Mesenchymal stem cell (in vitro differentiated cells and primary cell): ENCODE measurements around the gene CASKIN1.
"Not testable (repeated sequence)": the region's sequence is repeated elsewhere in the genome, so short reads cannot be mapped to it uniquely, and the experiment has no call there.

Experiments
- DNase-seq: peaks from one replicate; pipeline ENCODE4 v3.0.0-alpha.2; 2013
- H2AFZ ChIP-seq: one replicate; pipeline ENCODE4 v1.6.1; 2013; ENCODE audit warnings: low read depth, mild to moderate bottlenecking, control low read depth, inconsistent platforms, low read length, moderate library complexity
- H2AK5ac ChIP-seq: 2 replicates; pipeline ENCODE4 v1.6.1; 2013; ENCODE audit warnings: low read length, moderate library complexity, mild to moderate bottlenecking, inconsistent platforms; ENCODE audit not compliant: severe bottlenecking
- H2BK120ac ChIP-seq: one replicate; pipeline ENCODE4 v1.6.1; 2013; ENCODE audit warnings: low read depth, mild to moderate bottlenecking, inconsistent platforms, low read length, moderate library complexity
- H2BK12ac ChIP-seq, 2 experiments: one replicate each; pipeline ENCODE4 v1.6.1; 2013; ENCODE audit warnings: inconsistent platforms in 2 of 2, low read length in 2 of 2, mild to moderate bottlenecking in 2 of 2, moderate library complexity in 2 of 2, control low read depth in 1 of 2
- H2BK15ac ChIP-seq: one replicate; pipeline ENCODE4 v1.6.1; 2013; ENCODE audit warnings: mild to moderate bottlenecking, low read depth, inconsistent platforms; ENCODE audit not compliant: poor library complexity, severe bottlenecking
- H2BK5ac ChIP-seq: 2 replicates; pipeline ENCODE4 v1.6.1; 2013; ENCODE audit warnings: low read depth, mild to moderate bottlenecking, low read length, control low read depth, inconsistent platforms; ENCODE audit not compliant: poor library complexity, severe bottlenecking
- H3K14ac ChIP-seq, 2 experiments: one replicate each; pipeline ENCODE4 v1.6.1; 2013; ENCODE audit warnings: inconsistent platforms in 2 of 2, low read length in 2 of 2, control low read depth in 1 of 2, mild to moderate bottlenecking in 1 of 2, moderate library complexity in 1 of 2
- H3K18ac ChIP-seq, 2 experiments: one replicate each; pipeline ENCODE4 v1.6.1; 2013; ENCODE audit warnings: inconsistent platforms in 2 of 2, low read length in 2 of 2, control low read depth in 1 of 2, low read depth in 1 of 2, mild to moderate bottlenecking in 1 of 2
- H3K23ac ChIP-seq, 2 experiments: one replicate each; pipeline ENCODE4 v1.6.1; 2013; ENCODE audit warnings: inconsistent platforms in 2 of 2, low read length in 2 of 2, mild to moderate bottlenecking in 2 of 2, moderate library complexity in 2 of 2, control low read depth in 1 of 2
- H3K27ac ChIP-seq: 2 replicates; pipeline ENCODE4 v1.5.1; 2013; ENCODE audit warnings: mild to moderate bottlenecking, moderate library complexity, low read length, control low read depth, inconsistent platforms; ENCODE audit not compliant: poor library complexity, severe bottlenecking
- H3K27me3 ChIP-seq, 2 experiments: 2 replicates each; pipeline versions ENCODE4 v1.6.1 to v1.7.0; 2013; ENCODE audit warnings: low read length in 2 of 2, mild to moderate bottlenecking in 2 of 2, moderate library complexity in 2 of 2, control low read depth in 1 of 2, inconsistent platforms in 1 of 2; ENCODE audit not compliant: control insufficient read depth in 1 of 2, insufficient read depth in 1 of 2
- H3K36me3 ChIP-seq, 2 experiments: 2 replicates each; pipeline versions ENCODE4 v1.6.1 to v1.7.0; 2013; ENCODE audit warnings: low read length in 2 of 2, control low read depth in 1 of 2, inconsistent platforms in 1 of 2, low read depth in 1 of 2, mild to moderate bottlenecking in 1 of 2; ENCODE audit not compliant: insufficient read depth in 2 of 2, control insufficient read depth in 1 of 2
- H3K4ac ChIP-seq, 2 experiments: one replicate each; pipeline ENCODE4 v1.6.1; 2013; ENCODE audit warnings: inconsistent platforms in 2 of 2, low read length in 2 of 2, mild to moderate bottlenecking in 2 of 2, moderate library complexity in 2 of 2, control low read depth in 1 of 2, low read depth in 1 of 2
- H3K4me1 ChIP-seq: 2 replicates; pipeline ENCODE4 v1.6.1; 2013; ENCODE audit warnings: low read depth, low read length, control low read depth; ENCODE audit not compliant: control insufficient read depth, insufficient read depth
- H3K4me2 ChIP-seq: 2 replicates; pipeline ENCODE4 v1.6.1; 2013; ENCODE audit warnings: low read length, mild to moderate bottlenecking, inconsistent platforms; ENCODE audit not compliant: poor library complexity, severe bottlenecking
- H3K4me3 ChIP-seq, 2 experiments: 2 replicates each; pipeline versions ENCODE4 v1.5.1 to v1.7.0; 2013; ENCODE audit warnings: low read length in 2 of 2, mild to moderate bottlenecking in 2 of 2, control low read depth in 1 of 2, low read depth in 1 of 2; ENCODE audit not compliant: insufficient read depth in 1 of 2
- H3K79me1 ChIP-seq: replicated peaks from 2 replicates; pipeline ENCODE4 v1.6.1; 2013; ENCODE audit warnings: mild to moderate bottlenecking, control low read depth, low read length, inconsistent platforms; ENCODE audit not compliant: poor library complexity, severe bottlenecking
- H3K9ac ChIP-seq: 2 replicates; pipeline ENCODE4 v1.7.0; 2013; ENCODE audit warnings: mild to moderate bottlenecking, low read length, moderate library complexity
- H3K9me3 ChIP-seq: 2 replicates; pipeline ENCODE4 v1.7.0; 2013; ENCODE audit warnings: mild to moderate bottlenecking, low read length; ENCODE audit not compliant: control insufficient read depth
- H4K8ac ChIP-seq: one replicate; pipeline ENCODE4 v1.6.1; 2013; ENCODE audit warnings: inconsistent platforms, mild to moderate bottlenecking, low read length, moderate library complexity
- H4K91ac ChIP-seq: one replicate; pipeline ENCODE4 v1.6.1; 2013; ENCODE audit warnings: mild to moderate bottlenecking, low read length, inconsistent platforms
- WGBS: methylation state at CpG from one replicate; pipeline ENCODE4 v1.1.7; 2013; ENCODE audit warnings: mixed read lengths; 5-methylcytosine and 5-hydroxymethylcytosine counted together

Gene CASKIN1

GRCh38 chr16:2243781-2244180 is 47.4 kb upstream of the CASKIN1 start:
- no peak overlapping the region for H2AFZ ChIP-seq
- peaks cover 2% of the 10 kb centered on the region for H3K4me1 ChIP-seq
- no peak overlapping the region for H3K27ac ChIP-seq
- no peak overlapping the region for H3K4me2 ChIP-seq
- no peaks in the 10 kb centered on the region for H3K27me3 ChIP-seq
- H3K79me1 ChIP-seq, result peaks cover 24% of the 10 kb centered on the region
- H4K8ac ChIP-seq, result no peak overlapping the region
- no peak overlapping the region for H2BK15ac ChIP-seq
- no peak overlapping the region for H2BK120ac ChIP-seq
- no peak overlapping the region for H3K14ac ChIP-seq
- H3K36me3 ChIP-seq, result peaks cover 52 to 56% of the 10 kb centered on the region in 2 experiments
- no peaks in the 10 kb centered on the region for H3K9me3 ChIP-seq
- no peak overlapping the region for H3K23ac ChIP-seq
- H2AK5ac ChIP-seq, result no peak overlapping the region
- H3K4me3 ChIP-seq, result no peak overlapping the region
- no peak overlapping the region for H3K9ac ChIP-seq
- WGBS, result 97% methylated on average over 11 of the region's 11 CpGs
- no peak overlapping the region for H2BK5ac ChIP-seq
- no peak overlapping the region for H3K18ac ChIP-seq
- H4K91ac ChIP-seq, result no peak overlapping the region
- no peak overlapping the region for H3K4ac ChIP-seq
- no peak overlapping the region for H2BK12ac ChIP-seq
- no peak for DNase-seq

DNA sequence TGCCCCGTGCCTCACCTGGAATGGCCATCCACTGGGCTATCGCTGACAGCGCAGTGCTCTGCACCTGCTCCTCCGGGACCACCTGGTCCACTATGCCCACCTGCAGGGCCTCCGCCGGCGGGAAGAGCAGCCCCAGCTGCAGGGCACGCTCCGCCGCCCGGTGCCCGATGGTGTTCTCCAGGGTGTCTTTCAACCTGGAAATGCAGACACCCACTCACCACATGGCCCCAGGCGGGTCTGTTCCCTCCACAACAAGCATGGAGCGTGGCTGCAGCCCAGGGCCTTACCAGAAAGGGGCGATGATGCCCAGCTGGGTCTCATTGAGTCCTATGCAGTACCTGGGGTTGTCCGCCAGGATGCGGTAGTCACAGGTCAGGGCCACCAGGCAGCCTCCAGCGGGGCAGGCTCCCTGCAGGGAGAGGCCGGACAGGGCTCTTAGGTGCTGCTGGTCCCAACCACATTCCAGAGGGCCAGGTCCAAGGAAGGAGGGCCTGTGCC is 46.7 kb upstream of the CASKIN1 start:
- Histone ChIP-seq H3K14ac (no peak overlapping the region), H2BK5ac (no peak overlapping the region), H3K23ac (no peak overlapping the region), H3K36me3 (peaks cover 52 to 59% of the 10 kb centered on the region in 2 experiments), H3K9ac (no peak overlapping the region), H3K4me3 (no peak overlapping the region), H3K4me1 (peaks cover 2% of the 10 kb centered on the region), H3K18ac (no peak overlapping the region), H2BK120ac (no peak overlapping the region), H3K27me3 (no peaks in the 10 kb centered on the region), H2AFZ (no peak overlapping the region), H3K4me2 (no peak overlapping the region), H3K27ac (no peak overlapping the region), H2BK12ac (no peak overlapping the region), H3K79me1 (peaks cover 24% of the 10 kb centered on the region), H3K4ac (no peak overlapping the region), H4K8ac (no peak overlapping the region), H2BK15ac (no peak overlapping the region), H2AK5ac (no peak overlapping the region), H4K91ac (no peak overlapping the region), H3K9me3 (no peaks in the 10 kb centered on the region)
- 96% methylated on average over 19 of the region's 19 CpGs for WGBS
- DNase-seq, result no peak

DNA sequence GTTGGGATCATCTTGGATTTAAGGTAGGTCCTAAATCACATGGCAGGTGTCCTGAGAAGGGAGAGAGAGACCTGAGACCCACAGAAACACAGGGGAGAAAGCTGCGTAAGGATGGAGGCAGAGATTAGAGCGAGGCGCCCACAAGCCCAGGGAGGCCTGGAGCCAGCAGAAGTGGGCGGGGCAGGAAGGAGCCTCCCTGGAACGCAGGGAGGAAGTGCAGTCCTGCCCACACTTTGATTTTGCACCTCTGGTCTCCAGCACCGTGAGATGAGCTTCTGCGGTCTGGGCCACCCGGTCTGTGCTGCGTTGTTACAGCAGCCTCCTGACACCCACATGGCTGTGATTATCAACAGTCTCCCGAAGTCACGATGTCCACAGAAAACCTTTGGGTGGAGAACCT is 46.2 kb upstream of the CASKIN1 start:
- no peak overlapping the region for H2BK120ac ChIP-seq
- no peak overlapping the region for H3K23ac ChIP-seq
- no peak overlapping the region for H3K4me3 ChIP-seq
- H2BK5ac ChIP-seq, result no peak overlapping the region
- no peak for DNase-seq
- H3K79me1 ChIP-seq, result peaks cover 24% of the 10 kb centered on the region
- H3K9ac ChIP-seq, result no peak overlapping the region
- H3K14ac ChIP-seq, result no peak overlapping the region
- no peak overlapping the region for H2AK5ac ChIP-seq
- H3K27ac ChIP-seq, result no peak overlapping the region
- H3K4ac ChIP-seq, result no peak overlapping the region
- no peak overlapping the region for H3K18ac ChIP-seq
- peaks cover 5% of the 10 kb centered on the region for H3K4me1 ChIP-seq
- peaks cover 52 to 64% of the 10 kb centered on the region in 2 experiments for H3K36me3 ChIP-seq
- no peak overlapping the region for H4K91ac ChIP-seq
- H4K8ac ChIP-seq, result no peak overlapping the region
- H3K9me3 ChIP-seq, result no peaks in the 10 kb centered on the region
- H2AFZ ChIP-seq, result no peak overlapping the region
- no peak overlapping the region for H2BK12ac ChIP-seq
- H2BK15ac ChIP-seq, result no peak overlapping the region
- WGBS, result 93% methylated on average over 11 of the region's 11 CpGs
- H3K4me2 ChIP-seq, result no peak overlapping the region
- H3K27me3 ChIP-seq, result peaks cover 0 to 4% of the 10 kb centered on the region in 2 experiments

GRCh38 chr16:2240331-2240730 is 43.9 kb upstream of the CASKIN1 start:
- not testable (repeated sequence) for H2AFZ ChIP-seq, H3K27ac ChIP-seq, H2BK15ac ChIP-seq, H3K4ac ChIP-seq, H2BK12ac ChIP-seq, DNase-seq, H3K23ac ChIP-seq, H3K9me3 ChIP-seq, H2AK5ac ChIP-seq, H4K8ac ChIP-seq, H4K91ac ChIP-seq, H2BK5ac ChIP-seq, H2BK120ac ChIP-seq, H3K4me3 ChIP-seq, H3K14ac ChIP-seq, H3K9ac ChIP-seq, H3K4me2 ChIP-seq, H3K18ac ChIP-seq
- peaks cover 43 to 72% of the 10 kb centered on the region in 2 experiments for H3K36me3 ChIP-seq
- H3K4me1 ChIP-seq, result peaks cover 22% of the 10 kb centered on the region
- peaks cover 3 to 18% of the 10 kb centered on the region in 2 experiments for H3K27me3 ChIP-seq
- 94% methylated on average over 8 of the region's 9 CpGs for WGBS
- H3K79me1 ChIP-seq, result peaks cover 15% of the 10 kb centered on the region
